GM12864 (cell line): ENCODE data around the gene PLAC8.
"Not testable (repeated sequence)": the region's sequence is repeated elsewhere in the genome, so short reads cannot be mapped to it uniquely, and the experiment has no call there.

Source experiments
- DNase-seq: peaks from one replicate; pipeline ENCODE4 v3.0.0-alpha.2; 2011; ENCODE audit warnings: low read depth
- H3K4me3 ChIP-seq: 2 replicates; pipeline ENCODE4 v1.5.1; 2011; ENCODE audit warnings: mild to moderate bottlenecking, low read depth, low read length, control low read depth
- TF ChIP-seq, protein P1 (sequence below): IDR thresholded peaks from 2 replicates; pipeline ENCODE4 v1.5.1; 2011; ENCODE audit warnings: low read depth, mild to moderate bottlenecking, moderate library complexity, low read length, control low read depth, inconsistent platforms; ENCODE audit errors: missing control alignments

PLAC8 gene

DNA sequence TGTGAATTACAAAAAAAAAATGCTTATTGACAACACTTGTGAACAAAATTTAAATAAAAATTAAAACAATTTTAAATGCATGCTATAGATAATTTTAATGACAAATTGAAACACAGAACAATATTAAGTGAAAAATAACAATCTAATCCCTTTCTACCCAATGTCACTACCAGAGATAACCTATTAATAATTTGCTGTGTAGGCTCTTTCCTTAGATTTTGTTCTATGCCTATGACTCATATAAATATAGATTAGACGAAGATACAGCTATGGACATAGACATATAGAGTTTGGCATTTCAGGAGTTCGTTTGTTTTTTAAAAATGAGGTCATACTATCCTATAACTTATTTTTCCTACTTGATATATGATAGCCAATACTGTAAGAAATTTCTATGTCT, 18.1 kb downstream of the PLAC8 start:
- no peak for DNase-seq

GRCh38 chr4:83093060-83093640, 21.4 kb downstream of the PLAC8 start:
- no peak for DNase-seq
- H3K4me3 ChIP-seq: no peak overlapping the region

More for the DNA sequence above, 18.1 kb downstream of the PLAC8 start:
- no peak overlapping the region for H3K4me3 ChIP-seq
- TF ChIP-seq, protein P1, sequence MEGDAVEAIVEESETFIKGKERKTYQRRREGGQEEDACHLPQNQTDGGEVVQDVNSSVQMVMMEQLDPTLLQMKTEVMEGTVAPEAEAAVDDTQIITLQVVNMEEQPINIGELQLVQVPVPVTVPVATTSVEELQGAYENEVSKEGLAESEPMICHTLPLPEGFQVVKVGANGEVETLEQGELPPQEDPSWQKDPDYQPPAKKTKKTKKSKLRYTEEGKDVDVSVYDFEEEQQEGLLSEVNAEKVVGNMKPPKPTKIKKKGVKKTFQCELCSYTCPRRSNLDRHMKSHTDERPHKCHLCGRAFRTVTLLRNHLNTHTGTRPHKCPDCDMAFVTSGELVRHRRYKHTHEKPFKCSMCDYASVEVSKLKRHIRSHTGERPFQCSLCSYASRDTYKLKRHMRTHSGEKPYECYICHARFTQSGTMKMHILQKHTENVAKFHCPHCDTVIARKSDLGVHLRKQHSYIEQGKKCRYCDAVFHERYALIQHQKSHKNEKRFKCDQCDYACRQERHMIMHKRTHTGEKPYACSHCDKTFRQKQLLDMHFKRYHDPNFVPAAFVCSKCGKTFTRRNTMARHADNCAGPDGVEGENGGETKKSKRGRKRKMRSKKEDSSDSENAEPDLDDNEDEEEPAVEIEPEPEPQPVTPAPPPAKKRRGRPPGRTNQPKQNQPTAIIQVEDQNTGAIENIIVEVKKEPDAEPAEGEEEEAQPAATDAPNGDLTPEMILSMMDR: no peak

DNA sequence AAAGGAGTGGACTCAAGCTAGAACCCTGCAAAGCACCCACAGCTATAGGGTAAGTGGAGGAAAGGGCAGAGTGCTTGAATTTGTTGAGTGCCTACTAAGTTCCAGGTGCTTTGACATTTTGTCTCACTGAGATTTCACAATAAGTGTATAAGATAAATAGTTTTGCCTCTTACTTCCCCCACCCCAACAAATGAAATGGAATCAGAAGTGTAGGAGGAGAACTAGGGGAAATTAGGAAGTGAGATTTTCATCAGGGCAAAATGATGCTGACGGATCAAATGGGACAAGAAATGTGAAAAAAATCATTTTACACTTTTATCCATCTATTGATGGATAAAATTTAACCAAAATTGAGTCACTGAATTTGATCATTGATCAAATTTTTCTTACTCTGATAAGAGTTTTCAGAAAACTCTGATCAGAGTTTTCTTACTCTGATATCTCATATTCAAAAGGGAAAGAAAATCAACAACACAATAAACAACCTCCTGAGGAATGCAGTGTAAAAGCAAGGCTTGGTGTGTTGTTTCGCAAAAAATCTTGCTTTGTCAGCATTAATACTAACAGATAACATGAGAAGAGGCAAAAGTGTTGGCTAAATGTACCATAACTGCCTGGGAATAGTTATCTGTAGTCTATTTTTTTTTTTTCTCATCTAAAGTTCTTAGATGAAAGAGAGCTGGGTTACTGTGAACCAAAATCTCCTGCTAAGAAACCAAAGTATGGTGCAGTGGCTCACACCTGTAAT, 24.9 kb downstream of the PLAC8 start:
- DNase-seq: no peak
- TF ChIP-seq, protein P1: no peak
- no peak overlapping the region for H3K4me3 ChIP-seq

More at GRCh38 chr4:83093060-83093640, 21.4 kb downstream of the PLAC8 start:
- TF ChIP-seq, protein P1: no peak

DNA sequence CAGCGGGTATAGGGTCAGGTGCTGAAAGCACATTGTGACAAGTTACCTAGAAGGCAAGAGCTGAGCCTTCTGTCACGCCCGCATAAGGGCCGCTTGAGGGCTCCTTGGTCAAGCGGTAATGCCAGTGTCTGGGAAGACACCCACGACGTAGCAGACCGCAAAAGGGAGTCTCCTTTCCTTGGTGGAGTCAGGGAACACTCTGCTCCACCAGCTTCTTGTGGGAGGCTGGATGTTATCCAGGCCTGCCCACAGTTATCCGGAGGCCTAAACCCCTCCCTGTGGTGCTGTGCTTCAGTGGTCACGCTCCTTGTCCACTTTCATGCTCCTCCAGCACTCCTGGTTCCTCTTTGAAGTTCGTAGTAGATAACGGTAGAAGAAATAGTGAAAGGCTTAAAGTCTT, 29.6 kb downstream of the PLAC8 start:
- DNase-seq, H3K4me3 ChIP-seq: not testable (repeated sequence)

DNA sequence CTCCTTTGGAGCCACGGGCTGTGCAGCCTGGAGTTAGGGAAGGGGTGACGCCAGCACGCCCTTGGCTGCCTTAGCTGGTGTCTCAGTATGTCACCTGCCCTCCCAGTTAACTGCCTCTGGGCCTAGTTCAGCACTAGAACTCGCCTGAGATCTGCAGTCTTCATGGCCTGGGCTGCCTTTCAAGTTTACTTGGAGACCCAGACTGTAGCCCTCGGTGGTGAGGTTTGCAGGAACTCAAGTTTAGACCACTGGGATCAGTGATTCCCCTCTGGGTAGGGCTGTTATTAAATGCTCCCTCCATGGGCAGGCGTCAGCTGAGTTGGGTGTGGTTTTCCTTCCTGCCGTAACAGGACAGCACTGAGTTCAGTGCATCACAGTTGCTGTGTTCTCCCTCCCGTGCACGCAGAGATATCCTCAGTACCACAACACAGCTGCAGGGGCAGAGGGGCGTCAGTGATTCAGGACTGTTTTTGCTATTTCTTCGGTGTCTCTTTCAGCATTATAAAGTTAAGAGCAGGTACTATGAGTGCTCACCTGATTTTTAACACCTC, 30.5 kb downstream of the PLAC8 start:
- no peak for DNase-seq
- TF ChIP-seq, protein P1: no peak

DNA sequence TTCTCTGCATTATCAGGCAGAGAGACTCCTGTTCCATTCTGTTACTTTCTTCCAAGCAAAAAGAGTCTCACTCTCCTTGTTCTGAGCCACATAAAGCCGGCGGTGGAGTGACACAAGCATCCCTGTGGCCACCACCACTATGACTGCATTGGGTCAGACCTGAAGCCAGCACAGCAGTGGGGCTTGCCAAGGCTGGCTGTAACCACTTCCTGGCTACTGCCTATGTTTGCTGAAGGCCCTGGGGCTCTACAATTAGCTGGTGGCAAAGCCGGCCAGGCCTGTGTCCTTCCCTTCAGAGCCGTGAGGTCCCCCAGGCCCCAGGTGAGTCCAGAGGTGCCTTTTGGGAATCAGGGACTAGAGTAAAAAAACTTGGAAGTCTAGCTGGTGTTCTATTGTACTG, 31.8 kb downstream of the PLAC8 start:
- no peak overlapping the region for H3K4me3 ChIP-seq
- DNase-seq: no peak
- TF ChIP-seq, protein P1: no peak

More for the DNA sequence above, 30.5 kb downstream of the PLAC8 start:
- no peak overlapping the region for H3K4me3 ChIP-seq

DNA sequence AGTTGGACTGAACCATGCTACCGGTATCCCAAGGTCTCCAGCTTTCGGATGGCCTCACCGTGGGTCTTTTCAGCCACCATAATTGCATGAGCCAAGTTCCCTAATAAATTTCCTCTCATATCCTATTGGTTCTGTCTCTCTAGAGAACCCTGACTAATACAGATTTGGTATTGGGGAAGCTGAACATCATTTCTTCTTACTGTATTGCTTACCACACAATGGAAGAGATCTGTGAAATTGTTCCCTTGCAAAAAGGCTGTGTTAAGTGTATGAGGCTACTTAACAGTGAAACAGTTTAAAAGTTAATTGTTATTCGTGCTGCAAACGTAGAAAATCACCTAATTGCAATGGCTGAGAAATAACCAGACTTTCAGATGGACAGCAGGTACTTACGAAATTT, 34.0 kb downstream of the PLAC8 start:
- DNase-seq: no peak
- TF ChIP-seq, protein P1: no peak
- H3K4me3 ChIP-seq: no peak overlapping the region
